CD4-positive, alpha-beta memory T cell (primary cell): ENCODE data around the gene NEUROG1. TPM values are rescaled to one million over a fixed set of nuclear protein-coding genes. Genes with fewer than 3 reads are reported as not detected.

Experiments used
- CTCF ChIA-PET: fragments of 350-600 bp; sonication (Branson Sonifier 250); formaldehyde crosslinking; loops from one replicate; lab custom pipeline; 2021; ENCODE audit warnings: inconsistent platforms; ENCODE audit not compliant: partially characterized antibody; lab: Charles Lee
- POLR2A ChIA-PET: fragments of 350-600 bp; sonication (Branson Sonifier 250); formaldehyde crosslinking; loops from one replicate; lab custom pipeline; 2021; ENCODE audit not compliant: partially characterized antibody; lab: Charles Lee
- DNase-seq, 5 donors: peaks; one replicate each; pipeline versions ENCODE4 v3.0.0 to v3.0.0-alpha.2; 2020 to 2022; ENCODE audit warnings: mixed read lengths in 1 of 5
- H3K27ac ChIP-seq: one replicate; pipeline ENCODE4 v1.7.0; 2013; ENCODE audit warnings: low read depth, low read length
- H3K27me3 ChIP-seq: 2 replicates; pipeline ENCODE4 v1.7.0; 2013; ENCODE audit warnings: mild to moderate bottlenecking, low read length, moderate library complexity; ENCODE audit not compliant: insufficient read depth
- H3K36me3 ChIP-seq: 2 replicates; pipeline ENCODE4 v1.7.0; 2013; ENCODE audit warnings: mild to moderate bottlenecking, low read length, moderate library complexity; ENCODE audit not compliant: insufficient read depth
- H3K4me1 ChIP-seq: 2 replicates; pipeline ENCODE4 v1.7.0; 2013; ENCODE audit warnings: mild to moderate bottlenecking, low read length, moderate library complexity; ENCODE audit not compliant: insufficient read depth
- H3K4me3 ChIP-seq, 2 donors: one replicate each; pipeline ENCODE4 v1.7.0; 2013; ENCODE audit warnings: low read length in 2 of 2, mild to moderate bottlenecking in 1 of 2
- H3K9me3 ChIP-seq, 2 donors: one replicate each; pipeline ENCODE4 v1.7.0; 2013; ENCODE audit warnings: low read length in 2 of 2, control low read depth in 1 of 2; ENCODE audit not compliant: control insufficient read depth in 1 of 2
- H3K27ac Mint-ChIP-seq, 7 donors: one replicate each; pipeline ENCODE4 v1.8.0; 2020 to 2021; ENCODE audit warnings: mixed read lengths in 7 of 7, mild to moderate bottlenecking in 6 of 7, inconsistent platforms in 3 of 7, moderate library complexity in 3 of 7
- H3K27me3 Mint-ChIP-seq, 2 donors: one replicate each; pipeline ENCODE4 v1.8.0; 2020 to 2021; ENCODE audit warnings: mixed read lengths in 2 of 2
- H3K36me3 Mint-ChIP-seq, 2 donors: one replicate each; pipeline ENCODE4 v1.8.0; 2020 to 2021; ENCODE audit warnings: mixed read lengths in 2 of 2, inconsistent platforms in 1 of 2, mild to moderate bottlenecking in 1 of 2
- H3K4me1 Mint-ChIP-seq, 4 donors: one replicate each; pipeline ENCODE4 v1.8.0; 2020 to 2021; ENCODE audit warnings: mixed read lengths in 4 of 4, mild to moderate bottlenecking in 1 of 4
- H3K4me3 Mint-ChIP-seq, 8 donors: one replicate each; pipeline ENCODE4 v1.8.0; 2020 to 2021; ENCODE audit warnings: mixed read lengths in 8 of 8, mild to moderate bottlenecking in 7 of 8, moderate library complexity in 6 of 8, inconsistent platforms in 3 of 8
- H3K9me3 Mint-ChIP-seq, 8 donors: one replicate each; pipeline ENCODE4 v1.8.0; 2020 to 2021; ENCODE audit warnings: mixed read lengths in 8 of 8, mild to moderate bottlenecking in 5 of 8, inconsistent platforms in 3 of 8, moderate library complexity in 1 of 8
- intact Hi-C: fragments of 100-400 bp; cut with micrococcal nuclease; formaldehyde crosslinking; loops from one replicate; pipeline ENCODE4 v1.15.1; 2023
- polyA plus RNA-seq, 2 donors: library from polyadenylated mRNA; unstranded; fragments of 300-500 nt; fragmentation: Illumina TruSeq; gene quantifications; one replicate each; pipeline ENCODE4 v1.2.3, GENCODE V29; 2021
- total RNA-seq, 2 experiments: library from RNA; stranded (reverse); gene quantifications; one replicate each; pipeline ENCODE4 v1.2.3, GENCODE V29; 2021

NEUROG1 gene
- total and polyA plus RNA-seq, 4 experiments from 2014 or later: not detected

- no peak for DNase-seq
- CTCF ChIA-PET: no interaction called here
- POLR2A ChIA-PET: no interaction called here
- Histone ChIP-seq H3K4me1 (no peaks in the 10 kb centered on the region), H3K4me3 (no peak overlapping the region), H3K9me3 (no peaks in the 10 kb centered on the region), H3K36me3 (no peaks in the 10 kb centered on the region), H3K27ac (no peak overlapping the region), H3K27me3 (peaks cover 6% of the 10 kb centered on the region)
- Mint-ChIP-seq H3K9me3 (peaks cover 0 to 1% (median 0%) of the 10 kb centered on the region in 8 donors), H3K4me1 (peaks cover 5 to 10% (median 7%) of the 10 kb centered on the region in 4 donors), H3K36me3 (no peaks in the 10 kb centered on the region), H3K4me3 (no peak overlapping the region), H3K27ac (no peak overlapping the region), H3K27me3 (peaks cover 28 to 43% of the 10 kb centered on the region in 2 donors)
- intact Hi-C loops: no loop called here
Measured at GRCh38 chr5:135505973-135506372, 29.8 kb downstream of the NEUROG1 start.

GRCh38 chr5:135504376-135504775, 31.4 kb downstream of the NEUROG1 start:
- intact Hi-C loops: no loop called here
- H3K9me3 Mint-ChIP-seq: no peaks in the 10 kb centered on the region
- Histone ChIP-seq H3K27me3 (peaks cover 6% of the 10 kb centered on the region), H3K9me3 (no peaks in the 10 kb centered on the region), H3K27ac (no peak overlapping the region), H3K4me1 (no peaks in the 10 kb centered on the region), H3K4me3 (no peak overlapping the region), H3K36me3 (no peaks in the 10 kb centered on the region)
- peaks cover 17 to 27% of the 10 kb centered on the region in 2 donors for H3K27me3 Mint-ChIP-seq
- ChIA-PET POLR2A (no interaction called here), CTCF (interaction anchor here (0.8 kb wide), 1 partner anchor 46 kb away, joined by 3 read pairs; no protein-coding TSS in a partner anchor)
- no peaks in the 10 kb centered on the region for H3K36me3 Mint-ChIP-seq
- H3K4me1 Mint-ChIP-seq: peaks cover 4 to 6% (median 5%) of the 10 kb centered on the region in 4 donors
- no peak for DNase-seq
- H3K4me3 Mint-ChIP-seq: no peak overlapping the region
- H3K27ac Mint-ChIP-seq: no peak overlapping the region

- no peak for DNase-seq
- peaks cover 17 to 27% of the 10 kb centered on the region in 2 donors for H3K27me3 Mint-ChIP-seq
- intact Hi-C loops: no loop called here
- no peak overlapping the region for H3K27ac Mint-ChIP-seq
- CTCF ChIA-PET: interaction anchor here (0.8 kb wide), 1 partner anchor 46 kb away, joined by 3 read pairs; no protein-coding TSS in a partner anchor
- POLR2A ChIA-PET: no interaction called here
- peaks cover 3 to 5% (median 5%) of the 10 kb centered on the region in 4 donors for H3K4me1 Mint-ChIP-seq
- no peaks in the 10 kb centered on the region for H3K9me3 Mint-ChIP-seq
- H3K9me3 ChIP-seq: no peaks in the 10 kb centered on the region
- H3K4me3 ChIP-seq: no peak overlapping the region
- no peaks in the 10 kb centered on the region for H3K4me1 ChIP-seq
- no peak overlapping the region for H3K27ac ChIP-seq
- H3K4me3 Mint-ChIP-seq: no peak overlapping the region
- H3K27me3 ChIP-seq: peaks cover 6% of the 10 kb centered on the region
- no peaks in the 10 kb centered on the region for H3K36me3 ChIP-seq
- no peaks in the 10 kb centered on the region for H3K36me3 Mint-ChIP-seq
Measured at GRCh38 chr5:135503871-135504270, 31.9 kb downstream of the NEUROG1 start.

- Mint-ChIP-seq H3K27ac (no peak overlapping the region), H3K27me3 (peaks cover 16 to 25% of the 10 kb centered on the region in 2 donors), H3K4me1 (peaks cover 0 to 2% (median under 1%) of the 10 kb centered on the region in 4 donors), H3K4me3 (no peak overlapping the region), H3K9me3 (no peaks in the 10 kb centered on the region), H3K36me3 (no peaks in the 10 kb centered on the region)
- no peak for DNase-seq
- Histone ChIP-seq H3K27ac (no peak overlapping the region), H3K27me3 (no peaks in the 10 kb centered on the region), H3K4me3 (no peak overlapping the region), H3K36me3 (no peaks in the 10 kb centered on the region), H3K9me3 (no peaks in the 10 kb centered on the region), H3K4me1 (no peaks in the 10 kb centered on the region)
- CTCF ChIA-PET: no interaction called here
- intact Hi-C loops: no loop called here
- POLR2A ChIA-PET: no interaction called here
Measured at GRCh38 chr5:135502836-135503520, 32.8 kb downstream of the NEUROG1 start.

- Mint-ChIP-seq H3K27ac (no peak overlapping the region), H3K36me3 (no peaks in the 10 kb centered on the region), H3K4me1 (no peaks in the 10 kb centered on the region), H3K4me3 (no peak overlapping the region), H3K27me3 (peaks cover 15 to 22% of the 10 kb centered on the region in 2 donors), H3K9me3 (no peaks in the 10 kb centered on the region)
- no peak for DNase-seq
- no peaks in the 10 kb centered on the region for H3K9me3 ChIP-seq
- CTCF ChIA-PET: no interaction called here
- intact Hi-C loops: no loop called here
- H3K27me3 ChIP-seq: no peaks in the 10 kb centered on the region
- POLR2A ChIA-PET: no interaction called here
- H3K36me3 ChIP-seq: no peaks in the 10 kb centered on the region
- H3K4me1 ChIP-seq: no peaks in the 10 kb centered on the region
- H3K27ac ChIP-seq: no peak overlapping the region
- no peak overlapping the region for H3K4me3 ChIP-seq
Measured at GRCh38 chr5:135501965-135502364, 33.8 kb downstream of the NEUROG1 start.

GRCh38 chr5:135498637-135498995, 37.1 kb downstream of the NEUROG1 start:
- Mint-ChIP-seq H3K36me3 (no peaks in the 10 kb centered on the region), H3K4me3 (no peak overlapping the region), H3K9me3 (no peaks in the 10 kb centered on the region), H3K4me1 (no peaks in the 10 kb centered on the region), H3K27ac (no peak overlapping the region), H3K27me3 (peaks cover 15 to 24% of the 10 kb centered on the region in 2 donors)
- no peaks in the 10 kb centered on the region for H3K36me3 ChIP-seq
- no peak overlapping the region for H3K4me3 ChIP-seq
- H3K9me3 ChIP-seq: no peaks in the 10 kb centered on the region
- no peak overlapping the region for H3K27ac ChIP-seq
- CTCF ChIA-PET: no interaction called here
- H3K4me1 ChIP-seq: no peaks in the 10 kb centered on the region
- H3K27me3 ChIP-seq: no peaks in the 10 kb centered on the region
- POLR2A ChIA-PET: no interaction called here
- DNase-seq: no peak
- intact Hi-C loops: no loop called here

GRCh38 chr5:135497971-135498636, 37.7 kb downstream of the NEUROG1 start:
- POLR2A ChIA-PET: no interaction called here
- Histone ChIP-seq H3K9me3 (no peaks in the 10 kb centered on the region), H3K4me3 (no peak overlapping the region), H3K27me3 (peaks cover 2% of the 10 kb centered on the region), H3K27ac (no peak overlapping the region), H3K4me1 (no peaks in the 10 kb centered on the region), H3K36me3 (no peaks in the 10 kb centered on the region)
- Mint-ChIP-seq H3K27ac (no peak overlapping the region), H3K9me3 (no peaks in the 10 kb centered on the region), H3K4me1 (no peaks in the 10 kb centered on the region), H3K36me3 (no peaks in the 10 kb centered on the region), H3K27me3 (peaks cover 16 to 25% of the 10 kb centered on the region in 2 donors), H3K4me3 (no peak overlapping the region)
- CTCF ChIA-PET: no interaction called here
- intact Hi-C loops: no loop called here
- no peak for DNase-seq
